HG03442 (cell line): ENCODE measurements around the gene KDM8.

ENCODE experiments used
- ATAC-seq: cut with Tn5 transposase; IDR thresholded peaks from one replicate; pipeline ENCODE4 v1.9.1; 2021; ENCODE audit warnings: mild to moderate bottlenecking, moderate library complexity; ENCODE audit not compliant: unreplicated experiment

Gene KDM8

DNA sequence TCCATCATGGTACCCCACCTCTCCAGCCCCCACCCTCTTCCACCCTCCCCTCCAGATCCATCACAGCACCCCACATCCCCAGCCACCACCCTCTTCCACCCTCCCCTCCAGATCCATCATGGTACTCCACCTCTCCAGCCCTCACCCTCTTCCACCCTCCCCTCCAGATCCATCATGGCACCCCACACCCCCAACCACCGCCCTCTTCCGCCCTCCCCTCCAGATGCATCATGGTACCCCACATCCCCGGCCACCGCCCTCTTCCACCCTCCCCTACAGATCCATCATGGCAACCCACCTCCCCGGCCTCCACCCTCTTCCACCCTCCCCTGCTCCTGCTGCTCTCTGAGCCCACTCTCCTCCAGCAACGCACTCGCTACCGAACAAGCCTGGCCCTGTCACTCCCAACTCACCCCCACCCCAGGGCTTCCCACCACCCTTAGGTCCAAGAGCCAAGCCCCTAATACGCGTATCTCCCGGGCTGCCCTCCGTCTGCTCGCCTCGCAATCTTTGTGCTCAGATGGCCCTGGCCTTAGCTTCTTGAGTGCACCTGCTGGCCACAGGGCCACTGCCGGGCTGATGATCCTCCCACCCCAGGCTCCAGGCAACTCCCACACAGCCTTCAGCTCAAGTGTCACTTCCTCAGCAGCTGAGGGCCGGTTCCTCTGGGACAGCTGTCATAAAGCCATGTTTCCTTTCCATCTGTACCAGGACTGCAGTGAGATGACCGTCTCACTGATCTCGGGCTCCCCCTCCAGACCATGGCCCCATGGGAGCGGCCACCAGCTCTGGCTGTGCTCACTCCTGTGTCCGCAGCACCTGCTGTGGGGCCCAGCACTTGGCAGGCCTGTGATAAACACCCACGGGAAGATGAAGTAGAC lies 25.5 kb downstream of the KDM8 start:
- ATAC-seq = no peak

DNA sequence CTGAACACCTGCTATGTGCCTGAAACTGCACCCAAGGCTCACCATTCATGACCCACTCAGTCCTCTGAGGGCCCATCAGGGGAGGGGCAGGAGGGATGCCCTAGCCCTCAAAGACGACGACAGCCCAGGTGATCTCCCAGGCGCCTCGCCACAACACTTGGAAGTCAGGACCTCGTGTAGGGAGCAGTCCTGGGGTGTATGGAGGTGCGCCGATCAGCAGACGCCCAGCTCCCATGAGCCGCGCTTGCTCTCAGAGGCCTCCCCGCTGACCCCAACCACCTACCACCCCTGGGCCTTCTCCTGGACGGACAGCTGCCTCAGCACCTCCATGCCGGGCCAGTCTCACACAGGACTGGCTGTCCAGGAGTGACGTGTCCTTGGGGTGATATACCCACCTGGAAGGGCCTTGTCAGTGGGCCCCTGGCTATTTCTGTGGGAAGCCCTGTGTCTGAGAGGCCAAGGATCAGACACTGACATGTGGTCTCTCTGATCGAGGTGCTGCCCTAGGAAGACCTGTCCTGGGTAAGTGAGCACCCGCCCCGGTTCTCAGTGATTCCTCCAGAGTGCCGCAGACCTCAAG lies 26.7 kb downstream of the KDM8 start:
- no peak for ATAC-seq

DNA sequence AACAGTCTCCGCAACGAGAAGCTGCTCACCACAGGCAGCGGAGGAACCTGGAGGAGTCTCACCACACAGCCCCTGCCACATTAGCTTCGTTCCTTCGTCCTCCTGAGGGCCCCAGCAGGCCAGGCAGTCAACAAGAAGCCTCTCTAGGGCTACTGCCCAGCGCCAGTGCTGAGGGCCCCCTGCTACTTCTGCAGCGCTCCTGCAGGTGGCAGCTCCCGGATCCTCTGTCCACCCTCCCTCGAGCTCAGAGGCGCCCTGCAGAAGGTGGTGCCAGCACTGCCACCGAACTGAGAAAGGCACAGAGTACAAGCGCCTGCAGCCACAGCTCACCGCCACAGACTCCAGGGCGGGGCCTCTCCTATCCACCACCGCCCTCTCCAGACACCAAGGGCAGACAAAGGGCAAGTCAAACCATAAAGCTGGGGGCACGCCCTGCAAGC lies 27.3 kb downstream of the KDM8 start:
- ATAC-seq = no peak

DNA sequence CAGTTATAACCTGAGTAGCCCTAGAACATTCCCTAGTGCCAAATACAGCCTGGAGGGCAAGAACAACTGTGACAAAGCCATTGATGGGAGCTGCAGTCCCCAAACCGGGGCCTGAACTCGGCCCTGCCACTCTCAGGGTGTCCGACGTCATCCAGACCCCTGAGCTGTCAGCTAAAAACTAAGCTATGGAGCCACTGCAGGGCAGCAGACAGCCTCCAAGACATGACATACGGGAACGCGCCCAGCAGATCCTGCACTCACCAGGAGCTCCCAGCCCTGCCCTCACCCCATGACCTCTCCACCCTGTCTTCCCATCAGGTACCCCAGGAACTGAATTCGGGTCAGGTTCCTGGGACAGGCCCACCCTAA lies 28.4 kb downstream of the KDM8 start:
- ATAC-seq = no peak

DNA sequence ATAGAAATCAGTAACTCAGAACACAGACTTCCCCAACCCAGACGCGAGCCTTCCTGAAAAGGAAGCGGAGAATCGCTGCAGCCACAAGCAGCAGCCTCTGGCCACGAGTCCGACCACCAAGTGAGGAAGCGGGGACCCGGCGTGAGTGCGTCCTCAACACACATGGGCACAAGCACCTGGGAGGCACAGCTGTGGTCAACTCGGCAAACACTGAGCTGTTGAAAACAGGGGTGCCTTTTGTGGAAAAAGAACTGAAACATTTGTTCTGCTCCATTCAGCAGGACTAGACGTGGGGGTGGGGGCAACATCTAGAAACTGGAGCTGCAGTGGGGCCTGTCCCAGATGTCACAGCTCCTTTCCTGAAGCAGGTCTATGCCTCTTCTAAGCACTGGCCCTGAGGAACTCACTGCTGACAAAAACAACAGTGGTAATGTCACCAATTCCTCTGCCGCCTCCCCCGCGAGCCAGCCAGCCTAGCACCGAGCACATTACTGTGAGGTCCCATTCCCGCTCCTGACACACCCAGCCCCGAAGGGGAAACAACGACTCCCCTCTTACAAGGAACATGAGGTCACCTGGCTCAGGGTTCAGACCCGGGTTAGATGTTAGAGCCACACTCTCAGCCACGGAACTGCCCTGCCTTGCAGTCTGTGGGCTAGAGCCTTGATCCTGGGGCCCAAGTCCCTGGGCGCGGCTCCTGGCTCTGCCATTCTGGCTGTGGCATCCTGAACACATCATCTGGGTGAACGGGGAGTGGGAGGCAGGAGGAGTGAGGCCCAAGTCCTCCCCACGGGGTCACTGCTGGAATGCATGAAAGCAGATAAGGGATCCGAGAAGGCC lies 29.0 kb downstream of the KDM8 start:
- peak; percentile 51 for ATAC-seq

DNA sequence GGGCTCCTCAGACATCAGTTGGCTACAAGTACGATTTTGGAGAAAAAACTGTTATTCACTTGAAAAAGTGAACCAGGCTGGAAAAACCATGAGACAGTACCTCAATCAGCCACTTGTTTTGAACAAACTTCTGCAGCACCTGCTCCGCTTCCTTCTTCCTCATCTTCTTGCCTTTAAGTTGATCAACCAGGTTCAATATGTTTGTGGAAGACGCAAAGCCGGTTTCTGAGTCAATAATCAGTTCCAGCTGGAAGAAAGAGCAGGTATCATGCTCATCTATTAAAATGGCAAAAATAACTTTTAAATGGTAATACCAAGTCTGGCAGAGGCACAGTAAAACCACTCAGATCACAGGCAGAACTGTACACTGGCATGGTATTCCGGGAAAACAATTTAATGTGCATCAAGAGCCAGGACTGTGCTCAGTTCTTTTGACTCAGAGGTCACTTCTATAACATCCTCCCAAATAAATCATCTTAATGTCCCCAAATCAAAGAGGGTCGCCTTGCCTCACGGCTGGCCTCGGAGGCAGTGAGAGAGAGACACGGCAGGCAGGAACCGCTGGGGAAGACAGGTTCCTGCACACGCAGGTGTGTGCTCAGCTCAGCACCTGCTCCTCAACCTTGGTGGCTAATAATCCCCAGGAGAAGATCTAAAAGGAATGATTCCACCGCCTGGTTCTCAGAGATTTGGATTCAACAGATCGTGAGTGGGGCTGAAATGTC lies 29.7 kb downstream of the KDM8 start:
- ATAC-seq = no peak

DNA sequence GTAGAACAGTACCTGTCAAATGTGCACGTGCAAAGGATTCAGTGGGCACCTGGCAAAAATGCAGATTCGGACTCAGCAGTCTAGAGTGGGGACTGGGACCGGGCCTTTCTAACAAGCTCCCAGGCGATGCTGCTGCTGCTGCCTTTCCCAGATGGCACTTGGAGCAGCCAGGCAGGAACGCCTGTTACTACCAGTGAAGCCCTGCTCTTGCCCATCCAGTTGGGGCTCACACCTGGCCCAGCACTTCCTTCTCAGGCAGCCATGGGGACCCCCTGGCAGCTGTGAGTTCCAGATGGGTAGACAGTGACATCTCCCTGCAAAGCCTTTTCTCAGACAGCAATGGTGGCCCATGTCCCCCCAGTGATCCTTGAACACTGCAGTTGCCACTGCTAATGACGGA lies 30.4 kb downstream of the KDM8 start:
- ATAC-seq = no peak

DNA sequence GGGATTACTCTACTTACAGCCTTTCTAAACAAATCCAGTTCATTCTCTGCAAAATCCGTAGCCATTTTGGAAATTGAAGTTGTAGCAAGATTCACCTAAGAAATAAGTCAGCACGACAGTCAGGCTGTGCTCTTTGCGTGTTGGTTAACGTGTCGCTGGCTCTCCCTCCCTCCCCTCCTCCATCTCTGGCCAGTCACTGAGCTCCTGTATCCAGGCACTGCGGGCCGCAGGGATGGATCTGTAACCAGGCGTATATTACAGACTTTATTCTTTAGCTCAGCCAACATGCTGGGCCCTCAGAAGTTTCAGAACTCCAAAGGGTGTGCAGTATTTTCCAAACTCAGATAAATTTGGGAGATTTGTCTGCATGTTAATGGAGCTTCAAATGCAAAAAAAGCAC lies 30.8 kb downstream of the KDM8 start:
- ATAC-seq = no peak

DNA sequence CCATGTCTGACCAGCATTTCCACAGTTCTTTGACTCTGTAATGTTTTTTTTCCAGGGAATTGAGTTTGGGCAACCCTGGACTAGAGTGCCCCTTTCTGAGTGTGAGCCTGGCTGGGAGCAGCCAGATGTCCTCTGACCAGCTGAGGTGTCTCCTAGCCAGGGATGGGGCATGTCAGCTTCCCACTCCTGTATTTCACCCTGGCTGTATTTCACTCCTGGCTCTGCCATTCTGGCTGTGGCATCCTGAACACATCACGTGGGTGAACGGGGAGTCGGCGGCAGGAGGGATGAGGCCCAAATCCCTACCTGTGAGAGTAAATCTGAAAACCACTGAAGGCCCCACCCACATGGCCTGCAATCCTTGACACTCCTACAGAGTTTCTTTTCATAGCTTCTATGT lies 31.3 kb downstream of the KDM8 start:
- ATAC-seq = no peak

DNA sequence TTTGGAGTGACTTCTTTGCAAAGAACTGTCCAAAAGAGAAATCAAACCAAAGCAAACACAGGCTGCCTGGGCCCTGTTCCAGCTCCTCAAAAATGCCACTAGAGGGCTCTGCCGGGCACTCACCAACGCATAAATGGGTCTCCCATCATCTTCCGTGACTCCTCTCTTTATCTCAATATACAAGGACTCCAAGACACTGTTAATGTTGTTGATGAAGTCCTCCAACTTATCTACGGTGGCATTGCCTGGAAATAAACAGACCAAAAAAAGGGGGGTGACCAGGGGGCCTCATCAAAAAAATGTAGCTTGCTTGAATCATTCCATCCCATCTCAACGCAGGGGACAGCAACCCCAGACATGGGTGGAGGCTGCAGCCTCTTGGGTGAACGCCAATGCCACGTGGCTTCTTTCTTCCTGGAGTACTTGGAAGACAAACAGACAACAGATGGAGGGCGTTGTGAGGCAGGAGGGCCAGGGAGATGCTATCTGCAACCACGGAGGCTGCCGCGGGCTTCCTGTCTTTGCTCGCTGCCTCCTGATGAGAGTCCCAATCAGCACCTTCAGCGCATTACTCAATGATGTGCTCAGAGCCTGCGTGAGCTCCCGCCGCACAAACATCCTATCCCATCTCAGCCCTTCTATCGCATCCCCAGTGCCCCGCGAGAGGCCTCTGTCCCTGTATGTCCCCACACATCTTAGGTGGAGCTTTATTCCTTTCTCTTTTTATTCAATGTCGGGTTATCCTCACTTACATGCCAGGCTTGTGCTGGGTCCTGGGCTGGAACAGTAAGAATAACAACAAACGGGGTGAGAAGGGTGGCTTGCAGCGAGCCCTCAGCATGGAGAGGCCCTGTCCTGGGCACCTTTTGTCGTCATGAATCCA lies 32.0 kb downstream of the KDM8 start:
- ATAC-seq = no peak

DNA sequence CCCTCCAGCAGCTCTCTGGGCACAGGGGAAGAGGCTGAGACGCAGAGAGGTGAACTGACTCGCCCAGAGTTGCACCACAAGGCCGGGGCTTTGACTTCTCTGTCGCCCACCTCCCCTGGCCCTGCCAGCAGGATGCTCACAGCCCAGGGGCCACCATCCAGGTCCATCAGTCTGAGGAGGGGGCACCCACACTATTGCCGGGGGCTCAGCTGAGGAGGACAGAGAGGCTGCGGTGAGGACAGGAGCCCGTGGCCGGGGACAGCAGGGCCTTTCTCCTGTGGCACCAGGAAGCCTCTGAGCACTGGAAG lies 32.6 kb downstream of the KDM8 start:
- ATAC-seq = no peak

DNA sequence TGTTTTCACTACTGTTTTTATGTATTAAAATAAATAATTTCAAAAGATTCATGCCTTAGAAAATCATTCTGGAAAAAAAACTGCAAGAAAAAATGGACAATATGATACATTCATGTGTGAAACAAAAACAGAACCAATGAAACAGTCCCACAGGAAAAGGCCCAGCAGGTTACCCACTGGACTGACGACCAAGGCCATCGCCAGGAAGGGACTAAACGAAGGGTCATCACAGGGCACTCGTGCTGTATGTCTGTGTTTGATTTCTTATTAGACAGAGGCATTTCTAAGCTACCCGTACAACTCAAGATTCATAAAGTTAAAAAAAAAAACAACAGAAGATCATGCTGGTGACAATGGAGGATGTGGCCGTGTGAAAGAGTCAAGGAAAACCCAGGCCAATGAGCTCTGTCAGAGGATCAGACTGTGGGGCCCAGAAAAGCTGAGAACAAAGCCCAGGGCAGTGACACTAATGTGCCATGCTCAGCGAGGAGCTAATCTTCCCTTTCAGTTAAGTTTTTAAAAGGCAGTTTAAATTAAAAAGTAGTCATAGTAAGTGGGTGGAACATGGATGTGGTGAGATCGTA lies 33.4 kb downstream of the KDM8 start:
- ATAC-seq = no peak

DNA sequence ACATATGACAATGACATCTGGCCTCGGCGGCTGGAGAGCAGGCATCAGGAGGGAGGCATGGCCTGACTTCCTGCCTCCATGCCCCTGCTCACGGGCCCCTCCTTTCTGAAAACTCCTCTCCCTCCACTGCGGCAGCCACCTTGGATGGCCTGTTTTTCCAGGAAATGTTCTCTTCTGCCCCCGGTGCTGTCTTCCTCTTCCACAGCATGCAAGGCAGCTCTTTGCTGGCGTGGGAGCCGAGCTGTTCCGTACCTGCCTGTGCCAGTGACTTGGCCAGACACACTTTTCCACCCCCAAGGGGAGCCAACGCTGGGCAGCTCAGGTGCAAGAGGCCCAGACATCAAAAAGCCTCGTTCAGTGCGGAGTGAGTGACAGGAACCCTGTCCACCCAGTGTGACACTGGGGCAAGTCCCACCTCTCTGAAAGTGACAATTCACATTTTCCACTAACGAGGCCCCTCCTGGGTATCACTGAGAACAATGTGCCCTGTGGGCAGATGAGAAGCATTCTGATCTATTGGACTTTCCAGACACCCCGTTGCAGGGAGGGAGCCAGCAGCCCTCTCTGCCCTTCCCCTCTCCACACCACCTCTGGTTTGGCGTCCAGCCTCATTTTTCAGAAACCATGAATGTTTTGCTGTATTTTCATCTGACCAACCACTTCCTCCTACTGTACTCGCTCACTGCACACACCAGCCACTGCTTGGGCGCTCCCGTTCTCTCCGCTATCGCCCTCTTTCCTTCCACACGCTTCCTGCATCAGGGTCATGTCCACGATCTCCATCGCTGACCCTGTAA lies 34.1 kb downstream of the KDM8 start:
- peak; percentile 80 for ATAC-seq

DNA sequence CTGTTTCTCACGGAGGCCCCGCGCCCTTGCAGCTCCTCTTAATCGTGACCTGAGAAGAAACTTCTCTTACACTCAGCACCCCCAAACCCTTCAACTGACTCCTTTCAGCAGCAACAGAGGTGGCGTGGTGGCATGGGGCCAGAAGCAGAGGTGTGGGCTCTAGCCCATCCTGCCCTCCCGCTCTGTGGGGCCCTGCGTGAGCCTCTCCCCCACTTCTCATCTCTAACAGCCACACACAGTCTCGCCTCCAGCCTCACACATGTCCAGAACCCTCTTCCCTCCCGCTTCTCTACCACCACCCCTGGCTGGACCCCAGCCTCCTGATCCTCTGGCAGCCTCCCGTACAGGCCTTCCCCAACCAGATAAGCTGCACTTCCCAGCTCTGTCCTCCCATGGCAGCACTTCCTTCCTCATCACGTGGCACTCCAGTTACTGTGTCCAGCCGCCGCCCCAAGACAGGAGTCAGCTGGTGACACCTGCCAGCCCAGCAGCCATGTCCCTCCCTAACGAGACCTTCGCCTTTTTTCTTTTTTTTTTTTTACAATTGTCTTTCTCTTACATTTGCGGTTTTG lies 34.8 kb downstream of the KDM8 start:
- peak; percentile 3 for ATAC-seq

DNA sequence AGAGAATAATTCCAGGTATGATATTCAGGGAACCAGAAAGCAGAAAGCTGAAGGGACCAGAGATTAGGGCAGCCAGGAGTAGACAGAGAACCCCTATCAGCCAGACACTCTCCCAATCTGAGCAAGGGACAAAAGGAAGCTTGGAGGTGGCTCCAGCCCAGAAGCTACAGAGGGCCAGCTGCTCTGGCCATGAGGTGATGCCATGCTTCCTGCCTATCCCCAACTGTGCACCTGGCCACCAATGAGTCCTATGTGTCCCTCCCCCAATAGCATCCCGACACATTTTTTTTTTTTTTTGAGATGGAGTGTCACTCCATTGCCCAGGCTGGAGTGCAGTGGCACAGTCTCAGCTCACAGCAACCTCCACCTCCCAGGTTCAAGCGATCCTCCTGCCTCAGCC lies 35.3 kb downstream of the KDM8 start:
- no peak for ATAC-seq

DNA sequence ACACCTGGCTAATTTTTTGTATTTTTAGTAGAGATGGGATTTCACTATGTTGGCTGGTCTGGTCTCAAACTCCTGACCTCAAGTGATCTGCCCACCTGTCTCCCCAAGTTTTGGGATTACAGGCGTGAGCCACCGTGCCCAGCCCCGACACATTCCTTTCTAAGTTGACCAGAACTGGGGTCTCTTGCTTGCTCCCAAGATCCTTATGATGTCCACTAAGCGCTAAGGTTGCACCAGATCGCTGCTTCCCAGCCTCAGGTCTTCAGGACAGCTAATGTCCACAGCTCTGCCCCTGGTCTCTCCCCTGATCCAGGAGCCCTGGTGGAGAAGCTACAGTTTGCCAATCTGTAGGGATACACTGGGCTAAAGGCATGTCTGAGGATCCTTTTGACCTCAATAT lies 35.7 kb downstream of the KDM8 start:
- no peak for ATAC-seq

DNA sequence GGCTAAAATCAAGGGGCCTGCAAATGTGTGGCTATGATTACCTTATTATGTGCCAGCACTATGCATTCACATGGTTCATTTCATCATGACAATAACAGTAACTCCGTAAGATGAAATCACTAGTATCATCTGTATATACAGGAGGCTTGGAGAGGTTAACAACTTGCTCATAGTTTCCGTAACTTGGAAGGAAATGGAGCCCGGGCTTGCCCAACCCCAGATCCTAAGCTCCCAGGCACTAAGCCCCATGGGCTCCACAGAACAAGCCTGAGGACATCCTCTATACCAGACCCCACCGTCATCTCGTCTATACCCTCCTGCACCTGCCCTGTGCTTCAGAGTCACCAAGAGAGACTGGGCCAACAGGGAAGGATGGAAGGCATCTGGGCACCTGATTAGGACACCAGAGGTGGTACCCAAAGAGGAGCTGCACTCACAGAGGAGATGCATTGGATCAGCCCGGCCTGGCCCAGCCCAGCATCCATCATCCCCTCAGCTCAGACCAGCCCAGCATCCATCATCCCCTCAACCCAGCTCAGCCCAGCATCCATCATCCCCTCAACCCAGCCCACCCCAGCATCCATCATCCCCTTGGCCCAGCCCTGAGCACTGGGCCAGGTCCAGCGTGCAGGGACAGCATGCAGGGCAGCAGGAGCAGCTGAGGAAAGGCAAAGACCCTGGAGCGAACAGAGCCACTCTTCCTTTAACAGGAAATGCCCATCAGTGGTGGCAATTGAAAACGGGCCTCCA lies 36.8 kb downstream of the KDM8 start:
- no peak for ATAC-seq

DNA sequence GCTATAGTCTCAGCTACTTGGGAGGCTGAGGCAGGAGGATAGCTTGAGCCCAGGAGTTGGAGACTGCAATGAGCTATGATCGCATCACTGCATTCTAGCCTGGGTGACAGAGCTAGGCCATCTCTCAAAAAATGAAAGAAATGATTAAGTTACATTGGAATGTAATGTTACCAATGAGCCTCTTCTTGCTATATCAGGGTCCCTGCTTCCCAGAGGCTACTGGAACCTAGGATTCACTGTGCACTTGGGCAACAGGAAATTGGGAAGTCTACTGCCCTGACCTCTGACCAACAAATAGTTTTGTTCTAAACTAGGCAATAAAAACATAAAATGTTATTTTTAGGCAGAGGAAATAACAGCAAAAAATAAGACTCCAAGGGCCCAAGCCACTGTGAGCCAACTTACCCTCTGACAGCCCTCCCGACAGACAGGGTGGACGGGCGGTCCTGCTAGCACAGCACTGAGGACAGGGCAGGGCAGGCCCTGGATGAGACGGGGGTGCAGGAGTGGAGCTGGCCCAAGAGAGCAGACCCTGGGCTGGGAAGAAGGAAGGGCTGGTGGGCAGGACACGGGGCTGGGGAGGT lies 37.7 kb downstream of the KDM8 start:
- ATAC-seq = no peak
